Measurements from ENCODE around the gene DGUOK.
"Not testable (repeated sequence)": the region's sequence is repeated elsewhere in the genome, so short reads cannot be mapped to it uniquely, and the experiment has no call there.

Gene DGUOK

GRCh38 chr2:73919596-73920228, 7.0 kb upstream of the DGUOK start:
- DNase-seq (ENCODE audit: low read depth in 3 of 3, low spot score in 1 of 3) = no peak

- DNase-seq (ENCODE audit: low read depth in 3 of 3, low spot score in 1 of 3) = no peak
These were observed 5.8 kb upstream of the DGUOK start for GRCh38 chr2:73920577-73921545.

- DNase-seq (ENCODE audit: low read depth in 3 of 3, low spot score in 1 of 3) = no peak
These were observed 5.1 kb upstream of the DGUOK start for GRCh38 chr2:73921581-73921980.

GRCh38 chr2:73922681-73923080, 4.0 kb upstream of the DGUOK start:
- no peak for DNase-seq (ENCODE audit: low read depth in 3 of 3, low spot score in 1 of 3)

GRCh38 chr2:73925033-73925704, 1.5 kb upstream of the DGUOK start:
- DNase-seq (ENCODE audit: low read depth in 3 of 3, low spot score in 1 of 3) = no peak

GRCh38 chr2:73925853-73926492, 707 bp upstream of the DGUOK start:
- no peak for DNase-seq (ENCODE audit: low read depth in 3 of 3, low spot score in 1 of 3)

- DNase-seq (ENCODE audit: low read depth in 3 of 3, low spot score in 1 of 3) = no peak
These were observed 664 bp downstream of the DGUOK start for GRCh38 chr2:73927344-73927743.

GRCh38 chr2:73928963-73929347, 2.3 kb downstream of the DGUOK start:
- DNase-seq (ENCODE audit: low read depth in 3 of 3, low spot score in 1 of 3) = no peak

GRCh38 chr2:73930386-73930785, 3.7 kb downstream of the DGUOK start:
- DNase-seq (ENCODE audit: low read depth in 3 of 3, low spot score in 1 of 3) = no peak

DNA sequence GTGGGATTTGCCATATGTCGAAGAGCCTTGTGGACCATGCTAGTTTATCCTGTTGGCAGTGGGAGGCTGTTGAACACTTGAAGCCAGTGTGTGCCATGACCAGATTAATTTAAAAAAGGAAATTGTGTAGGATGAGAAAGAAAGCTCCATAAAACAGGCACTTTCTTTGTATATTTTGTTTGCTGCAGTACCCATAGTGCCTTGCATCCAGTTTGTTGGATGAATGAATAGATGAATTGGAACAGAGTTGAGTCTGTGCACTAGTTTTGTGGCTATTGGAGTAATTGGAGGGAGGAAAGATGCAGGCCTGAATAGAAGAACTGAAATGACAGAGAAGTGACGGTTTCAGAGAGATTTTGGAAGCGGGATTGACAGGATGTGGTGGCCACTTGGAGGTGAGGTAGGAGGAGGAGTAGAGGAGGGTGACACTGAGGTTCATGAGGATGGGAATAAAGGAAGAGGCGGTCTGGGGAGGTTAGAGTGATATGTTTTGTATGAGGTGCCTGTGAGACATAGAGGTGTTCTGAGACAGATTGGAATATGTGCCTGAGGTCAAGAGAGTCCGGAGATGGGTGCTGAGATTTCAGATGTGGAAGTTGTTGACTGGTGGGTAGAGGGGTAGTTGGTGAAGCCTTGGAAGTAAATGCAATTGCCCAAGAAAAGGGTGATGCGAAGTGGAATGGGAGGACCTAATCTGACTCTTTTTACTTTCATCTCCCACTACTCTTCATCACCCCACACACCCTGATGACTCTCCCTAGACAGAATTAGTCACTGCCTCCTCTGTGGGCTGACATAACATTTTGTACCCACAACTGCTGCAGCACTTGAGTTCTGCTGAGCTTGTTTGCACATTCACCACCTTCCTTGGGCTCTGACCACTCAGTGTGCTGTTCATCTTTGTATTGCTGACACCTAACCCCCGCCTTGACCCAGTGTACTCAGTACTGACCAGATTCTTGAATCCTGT, 5.1 kb downstream of the DGUOK start:
- no peak for DNase-seq (ENCODE audit: low read depth in 3 of 3, low spot score in 1 of 3)

DNA sequence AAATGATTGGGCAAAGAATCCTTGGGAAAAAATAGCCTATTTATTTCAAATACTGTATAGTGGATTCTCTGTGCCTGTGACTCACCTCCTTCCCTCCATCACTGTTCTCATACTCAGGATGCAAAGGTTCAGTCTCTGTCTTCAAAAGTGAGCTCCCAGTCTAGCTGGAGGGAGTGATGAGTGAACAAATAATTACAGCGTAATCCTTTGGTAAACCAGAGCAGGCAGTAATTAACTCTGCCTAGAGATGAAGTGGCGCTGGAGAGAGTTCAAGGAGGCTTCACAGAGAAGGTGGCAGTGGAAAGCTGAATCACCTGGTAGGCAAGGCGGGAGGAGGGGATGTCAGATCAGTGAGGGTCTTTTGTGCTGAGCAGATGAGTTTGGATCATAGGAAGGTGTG, 6.5 kb downstream of the DGUOK start:
- DNase-seq (ENCODE audit: low read depth in 3 of 3, low spot score in 1 of 3) = no peak

DNA sequence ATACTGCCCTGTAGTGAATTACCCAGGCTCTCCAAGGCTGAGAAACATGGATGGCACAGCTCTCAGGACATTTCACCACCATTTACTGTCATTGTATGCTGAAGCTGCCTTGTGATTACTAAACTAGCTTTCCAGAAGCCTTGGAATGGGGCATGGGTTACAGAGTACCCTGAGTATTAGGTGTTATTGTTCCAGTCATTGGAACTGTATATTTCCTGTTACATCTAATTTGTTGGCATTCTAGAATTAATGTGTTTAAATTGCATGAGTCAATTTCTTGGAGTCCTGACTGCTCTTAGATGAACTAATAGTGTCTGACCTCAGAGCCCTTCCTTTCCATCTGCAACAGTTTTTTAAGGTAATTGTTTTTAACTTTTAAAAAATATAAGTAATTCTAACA, 9.0 kb downstream of the DGUOK start:
- DNase-seq (ENCODE audit: low read depth in 3 of 3, low spot score in 1 of 3) = no peak

DNA sequence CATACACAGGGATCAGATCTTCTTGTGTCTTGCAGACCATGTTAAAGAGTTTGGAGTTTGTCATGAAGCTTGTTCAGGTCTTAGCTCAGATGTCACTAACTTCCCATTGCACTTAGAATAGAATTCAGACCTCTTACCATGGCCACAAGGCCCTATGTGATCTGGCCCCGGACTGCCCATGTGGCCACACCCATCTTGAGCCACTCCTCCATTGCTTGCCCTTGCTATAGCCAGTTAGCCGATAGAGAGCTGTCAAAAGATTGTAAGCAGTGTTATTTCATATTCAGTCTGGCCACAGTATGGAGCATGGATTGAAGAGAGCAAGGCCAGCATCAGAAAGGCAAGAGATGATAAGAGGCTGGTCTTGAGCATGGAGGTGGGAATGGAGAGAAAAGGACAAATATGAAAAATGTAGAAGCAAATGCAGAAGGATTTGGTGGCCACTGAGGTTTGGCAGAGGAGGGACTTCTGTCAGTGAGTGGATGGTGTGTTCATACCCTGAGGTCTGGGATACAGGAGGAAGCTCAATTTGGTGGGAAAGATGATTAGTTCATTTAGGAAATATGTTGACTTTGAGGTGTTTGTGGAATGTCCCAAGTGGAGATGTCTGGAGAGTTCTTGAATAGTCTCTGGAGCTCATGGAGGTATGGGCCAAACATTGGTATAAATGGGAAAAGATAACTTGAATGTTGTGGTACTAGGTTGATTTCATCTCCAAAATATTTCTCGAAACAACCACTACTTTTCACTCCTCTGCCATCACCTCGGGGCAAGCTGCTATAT, 10.6 kb downstream of the DGUOK start:
- DNase-seq (ENCODE audit: low read depth in 3 of 3, low spot score in 1 of 3) = no peak

DNA sequence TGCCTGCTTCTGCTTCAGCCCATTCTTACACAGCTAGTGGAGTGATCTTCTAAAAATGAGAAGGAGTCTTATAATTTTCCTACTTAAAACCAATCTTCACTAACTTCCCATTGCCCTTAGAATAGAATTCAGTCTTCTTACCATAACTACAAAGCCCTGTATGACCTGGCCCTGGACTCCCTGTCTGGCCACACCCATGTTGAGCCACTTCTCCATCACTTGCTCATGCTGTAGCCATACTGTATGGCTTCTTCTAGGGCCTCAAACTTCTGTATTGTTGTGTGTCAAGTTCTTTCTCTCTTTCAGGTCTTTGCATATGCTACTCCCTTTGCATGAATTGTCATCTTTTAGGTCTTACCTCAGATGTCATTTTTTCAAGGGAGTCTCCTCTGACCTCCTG, 11.2 kb downstream of the DGUOK start:
- DNase-seq (ENCODE audit: low read depth in 3 of 3, low spot score in 1 of 3) = no peak

DNA sequence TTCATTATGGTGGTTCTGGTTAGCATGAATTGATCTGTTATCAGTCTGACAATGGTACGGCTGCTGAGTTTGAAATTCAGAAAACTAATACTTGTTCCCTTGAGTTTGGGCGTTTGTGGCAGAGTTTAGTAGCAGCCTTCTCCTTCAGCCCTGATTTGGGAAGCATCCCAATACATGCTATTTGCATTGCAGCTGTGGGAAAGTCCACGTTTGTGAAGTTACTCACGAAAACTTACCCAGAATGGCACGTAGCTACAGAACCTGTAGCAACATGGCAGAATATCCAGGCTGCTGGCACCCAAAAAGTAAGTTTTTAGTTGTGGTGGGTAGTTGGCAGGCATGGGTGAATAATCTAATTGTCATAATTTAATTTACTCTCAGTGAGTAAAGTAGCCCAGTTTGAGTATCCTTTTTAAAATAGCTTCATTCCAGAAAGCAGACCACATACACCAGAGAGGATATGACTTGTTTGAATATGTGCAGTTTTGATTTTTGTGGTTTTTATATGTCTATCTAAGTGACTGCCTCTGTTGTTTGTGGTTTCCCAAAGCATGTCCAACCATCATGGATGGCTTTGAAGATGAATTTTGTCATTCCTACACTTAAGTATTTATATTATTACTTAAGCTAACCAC, 12.2 kb downstream of the DGUOK start:
- no peak for DNase-seq (ENCODE audit: low read depth in 3 of 3, low spot score in 1 of 3)

DNA sequence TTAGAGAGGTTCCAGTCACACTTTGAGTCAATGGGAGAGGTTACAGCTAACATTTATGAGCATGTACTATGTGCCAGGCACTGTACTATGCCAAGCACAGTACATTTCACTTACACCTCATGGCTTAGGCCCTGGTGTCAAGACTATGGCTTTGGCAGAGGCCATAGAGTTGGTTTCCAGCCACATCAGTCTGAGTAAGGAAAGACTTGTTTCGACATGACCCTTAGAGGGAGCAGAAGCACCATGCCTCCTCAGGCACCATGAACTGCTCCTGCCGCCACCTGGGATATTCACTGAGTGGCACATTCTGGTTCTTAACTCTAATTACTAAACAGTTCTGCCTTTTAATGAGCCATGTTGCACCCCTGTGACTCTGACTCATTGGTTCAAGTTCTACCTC, 12.7 kb downstream of the DGUOK start:
- no peak for DNase-seq (ENCODE audit: low read depth in 3 of 3, low spot score in 1 of 3)

GRCh38 chr2:73940066-73940465, 13.4 kb downstream of the DGUOK start:
- DNase-seq (ENCODE audit: low read depth in 3 of 3, low spot score in 1 of 3) = not testable (repeated sequence)

DNA sequence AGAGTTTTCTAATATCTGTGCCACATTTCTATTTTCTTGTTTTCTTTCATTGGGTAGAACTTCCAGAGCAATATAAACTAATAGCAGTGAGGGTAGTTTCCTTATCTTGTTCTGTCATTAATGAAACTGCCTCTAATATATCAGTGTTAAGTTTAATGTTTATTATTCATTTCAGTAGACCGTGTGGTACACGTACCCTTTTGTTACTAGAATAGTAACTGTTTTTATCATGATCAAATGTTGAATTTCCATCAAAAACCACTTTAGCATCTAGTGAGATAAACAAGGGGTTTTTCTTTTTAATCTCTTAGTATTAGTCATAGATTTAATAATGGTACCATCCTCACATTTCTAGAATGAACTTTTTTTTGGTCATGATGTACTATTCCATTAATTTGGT, 16.0 kb downstream of the DGUOK start:
- DNase-seq (ENCODE audit: low read depth in 3 of 3, low spot score in 1 of 3) = no peak

DNA sequence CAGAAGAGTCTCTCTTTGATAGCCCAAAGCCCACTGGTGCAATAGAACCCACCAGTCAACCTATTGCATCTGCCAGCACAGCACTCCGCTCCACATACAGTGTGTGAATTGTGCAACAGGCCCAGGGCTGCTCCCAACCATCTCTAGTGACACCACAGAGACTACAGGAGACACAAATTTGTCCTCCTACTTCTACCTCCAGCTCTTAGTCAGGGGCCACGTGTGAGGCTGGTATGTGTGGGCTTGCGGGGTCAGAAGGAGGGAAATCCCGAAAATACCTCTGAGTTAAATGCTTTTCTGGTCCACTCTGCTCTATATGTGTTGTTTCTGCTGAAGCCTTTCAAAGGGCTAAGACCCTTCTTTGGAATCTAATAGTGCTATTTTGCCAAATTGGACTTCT, 18.0 kb downstream of the DGUOK start:
- DNase-seq (ENCODE audit: low read depth in 3 of 3, low spot score in 1 of 3) = no peak
